H1 (cell line): Measurements from ENCODE around the gene EPHB1.

ENCODE experiments used
- BCL11A ChIP-seq, 2 experiments: IDR thresholded peaks; one replicate each; pipeline ENCODE4 v1.6.1; 2011; ENCODE audit warnings: low read depth in 2 of 2, low read length in 2 of 2, mild to moderate bottlenecking in 2 of 2
- CHD2 ChIP-seq: IDR thresholded peaks from 2 replicates; pipeline ENCODE4 v1.6.1; 2012; ENCODE audit warnings: low read length, improper control_type of control experiment
- CREB1 ChIP-seq: IDR thresholded peaks from 2 replicates; pipeline ENCODE4 v1.6.1; 2012; ENCODE audit warnings: inconsistent platforms
- EP300 ChIP-seq, 2 experiments: IDR thresholded peaks; 1 replicate in 1 of 2; 2 replicates in 1 of 2; pipeline ENCODE4 v1.6.1; 2011 to 2012; ENCODE audit warnings: low read depth in 2 of 2, low read length in 2 of 2, mild to moderate bottlenecking in 2 of 2, borderline replicate concordance in 1 of 2, inconsistent platforms in 1 of 2, moderate library complexity in 1 of 2
- EZH2 ChIP-seq: fragments of 200-600 bp; sonication (generic); IDR thresholded peaks from 2 replicates; pipeline ENCODE4 v1.7.1; 2012; ENCODE audit warnings: low read depth, mild to moderate bottlenecking, moderate library complexity, low read length, inconsistent platforms; ENCODE audit not compliant: severe bottlenecking
- FOSL1 ChIP-seq: IDR thresholded peaks from 2 replicates; pipeline ENCODE4 v1.6.1; 2011; ENCODE audit warnings: mild to moderate bottlenecking, low read depth, low read length, moderate library complexity; ENCODE audit not compliant: insufficient read depth
- POLR2A ChIP-seq, 2 experiments: IDR thresholded peaks; 1 replicate in 1 of 2; 2 replicates in 1 of 2; pipeline ENCODE4 v1.6.1; 2011; ENCODE audit warnings: low read depth in 2 of 2, low read length in 2 of 2, mild to moderate bottlenecking in 2 of 2; ENCODE audit errors: control extremely low read depth in 1 of 2
- POLR2AphosphoS5 ChIP-seq: IDR thresholded peaks from 2 replicates; pipeline ENCODE4 v1.6.1; 2011; ENCODE audit warnings: low read depth, low read length
- RAD21 ChIP-seq, 2 experiments: IDR thresholded peaks in 1 of 2; conservative IDR thresholded peaks in 1 of 2; 2 replicates each; pipeline ENCODE4 v1.6.1; 2011; ENCODE audit warnings: low read depth in 2 of 2, low read length in 2 of 2, improper control_type of control experiment in 1 of 2, inconsistent platforms in 1 of 2, mild to moderate bottlenecking in 1 of 2, moderate library complexity in 1 of 2
- SP4 ChIP-seq: IDR thresholded peaks from 2 replicates; pipeline ENCODE4 v1.6.1; 2012; ENCODE audit warnings: low read length, inconsistent platforms
- YY1 ChIP-seq: IDR thresholded peaks from 2 replicates; pipeline ENCODE4 v1.6.1; 2011; ENCODE audit warnings: low read depth, mild to moderate bottlenecking, low read length
- ZNF274 ChIP-seq: IDR thresholded peaks from 2 replicates; pipeline ENCODE4 v1.7.0; 2012; ENCODE audit warnings: low read length, borderline replicate concordance; ENCODE audit errors: extremely low read depth
- TF ChIP-seq, protein P1 (sequence below), 3 experiments: IDR thresholded peaks; 1 replicate in 2 of 3; 2 replicates in 1 of 3; pipeline versions ENCODE4 v1.5.1 to v1.6.1; 2011; ENCODE audit warnings: low read length in 3 of 3, mild to moderate bottlenecking in 3 of 3, inconsistent platforms in 2 of 3, low read depth in 1 of 3, moderate library complexity in 1 of 3; ENCODE audit not compliant: insufficient read depth in 1 of 3; ENCODE audit errors: control extremely low read depth in 1 of 3

DNA sequence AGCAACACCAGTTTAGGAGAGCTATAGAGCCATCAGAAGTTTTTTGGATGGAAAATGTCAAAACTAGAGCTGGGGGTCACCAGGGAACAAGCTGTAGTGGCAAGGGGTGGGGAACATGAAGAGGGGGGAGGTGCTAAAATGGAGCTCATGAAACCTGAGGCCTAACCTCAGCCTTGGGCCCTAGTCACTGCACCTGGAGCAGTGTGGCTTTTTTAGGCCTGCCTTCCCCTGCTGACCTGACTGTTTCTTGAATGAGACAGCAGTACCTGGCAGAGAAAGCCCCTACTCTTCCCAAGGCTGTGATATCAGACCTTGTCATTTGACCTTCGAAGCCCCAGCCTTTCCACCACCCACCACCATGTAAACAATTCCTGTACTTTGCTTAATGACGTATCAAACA lies 383.5 kb downstream of the EPHB1 start:
- TF ChIP-seq POLR2A (IDR thresholded peaks at IDR 0.05; ENCODE audit: control extremely low read depth in 1 of 2, low read depth in 2 of 2, low read length in 2 of 2), result no peak
- no peak for TF ChIP-seq CHD2
- no peak for TF ChIP-seq YY1
- TF ChIP-seq, protein P1, sequence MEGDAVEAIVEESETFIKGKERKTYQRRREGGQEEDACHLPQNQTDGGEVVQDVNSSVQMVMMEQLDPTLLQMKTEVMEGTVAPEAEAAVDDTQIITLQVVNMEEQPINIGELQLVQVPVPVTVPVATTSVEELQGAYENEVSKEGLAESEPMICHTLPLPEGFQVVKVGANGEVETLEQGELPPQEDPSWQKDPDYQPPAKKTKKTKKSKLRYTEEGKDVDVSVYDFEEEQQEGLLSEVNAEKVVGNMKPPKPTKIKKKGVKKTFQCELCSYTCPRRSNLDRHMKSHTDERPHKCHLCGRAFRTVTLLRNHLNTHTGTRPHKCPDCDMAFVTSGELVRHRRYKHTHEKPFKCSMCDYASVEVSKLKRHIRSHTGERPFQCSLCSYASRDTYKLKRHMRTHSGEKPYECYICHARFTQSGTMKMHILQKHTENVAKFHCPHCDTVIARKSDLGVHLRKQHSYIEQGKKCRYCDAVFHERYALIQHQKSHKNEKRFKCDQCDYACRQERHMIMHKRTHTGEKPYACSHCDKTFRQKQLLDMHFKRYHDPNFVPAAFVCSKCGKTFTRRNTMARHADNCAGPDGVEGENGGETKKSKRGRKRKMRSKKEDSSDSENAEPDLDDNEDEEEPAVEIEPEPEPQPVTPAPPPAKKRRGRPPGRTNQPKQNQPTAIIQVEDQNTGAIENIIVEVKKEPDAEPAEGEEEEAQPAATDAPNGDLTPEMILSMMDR (IDR thresholded peaks at IDR 0.05; ENCODE audit: control extremely low read depth in 1 of 3, insufficient read depth in 1 of 3, low read depth in 1 of 3, low read length in 3 of 3), result no peak
- no peak for TF ChIP-seq CREB1
- TF ChIP-seq EP300 (IDR thresholded peaks at IDR 0.05; ENCODE audit: borderline replicate concordance in 1 of 2, low read depth in 2 of 2, low read length in 2 of 2), result no peak
- TF ChIP-seq FOSL1, result no peak
- no peak for TF ChIP-seq SP4
- TF ChIP-seq EZH2, result no peak
- no peak for TF ChIP-seq ZNF274
- TF ChIP-seq POLR2AphosphoS5, result no peak
- TF ChIP-seq RAD21 (IDR thresholded peaks at IDR 0.05 in 1 of 2, conservative IDR thresholded peaks at IDR 0.05 in 1 of 2; ENCODE audit: low read depth in 2 of 2, low read length in 2 of 2), result no peak
- no peak for TF ChIP-seq BCL11A (IDR thresholded peaks at IDR 0.05; ENCODE audit: low read depth in 2 of 2, low read length in 2 of 2)
